ENCODE results near the gene PTMS. TPM values are rescaled to one million over a fixed set of nuclear protein-coding genes. Genes with fewer than 3 reads are reported as not detected.

The PTMS gene
- total RNA-seq, 1 experiment from 2014 or later: 370 TPM

GRCh38 chr12:6818222-6818621 is 52.1 kb downstream of the PTMS start:
- Mint-ChIP-seq H3K27ac (no peak overlapping the region; the same call in 1 of the 2 replicates), H3K27me3 (ENCODE audit: low read depth) (peaks cover 62% of the 10 kb centered on the region), H3K4me3 (peak overlapping the region; percentile 56), H3K36me3 (no peaks in the 10 kb centered on the region), H3K9me3 (no peaks in the 10 kb centered on the region), H3K4me1 (peaks cover 49% of the 10 kb centered on the region)
- DNase-seq (ENCODE audit: low spot score) (peak; percentile 74), ATAC-seq (peak; percentile 47)
- POLR2A ChIA-PET: interaction anchor here (1.1 to 1.5 kb wide), 2 partner anchors 49 to 66 kb away, joined by 3 to 5 read pairs; partner anchors contain the start of gene MLF2
- CTCF ChIA-PET: interaction anchor here (0.6 to 2.4 kb wide), 2 partner anchors 64 to 94 kb away, joined by 3 to 8 read pairs; partner anchors contain the start of gene COPS7A
- TF ChIP-seq NFYB (CRISPR knock-in tag; conservative IDR thresholded peaks at IDR 0.05; ENCODE audit: low read depth): peak; percentile 63
- no peak for TF ChIP-seq NFATC4 (CRISPR knock-in tag; IDR thresholded peaks at IDR 0.05)
- TF ChIP-seq ZNF232 (CRISPR knock-in tag; IDR thresholded peaks at IDR 0.05): no peak
- no peak for TF ChIP-seq ZBTB21 (CRISPR knock-in tag; IDR thresholded peaks at IDR 0.05; ENCODE audit: borderline replicate concordance)
- no peak for TF ChIP-seq NFE2L1 (CRISPR knock-in tag; IDR thresholded peaks at IDR 0.05)
- TF ChIP-seq ZNF138 (CRISPR knock-in tag; conservative IDR thresholded peaks at IDR 0.05): no peak
- no peak for TF ChIP-seq SMAD4 (CRISPR knock-in tag; IDR thresholded peaks at IDR 0.05)
- TF ChIP-seq MXD4 (CRISPR knock-in tag; IDR thresholded peaks at IDR 0.05; ENCODE audit: borderline replicate concordance): no peak
- no peak for TF ChIP-seq ATF1 (CRISPR knock-in tag; IDR thresholded peaks at IDR 0.05)
- peak; percentile 70 for TF ChIP-seq USF2 (CRISPR knock-in tag; IDR thresholded peaks at IDR 0.05)
- TF ChIP-seq CTCF (IDR thresholded peaks at IDR 0.05): no peak
- no peak for TF ChIP-seq RELA (CRISPR knock-in tag; IDR thresholded peaks at IDR 0.05; ENCODE audit: borderline replicate concordance)
- peak; percentile 21; the same call in 1 of the 2 replicates for TF ChIP-seq MAX (CRISPR knock-in tag; IDR thresholded peaks at IDR 0.05)
- TF ChIP-seq USF1 (CRISPR knock-in tag; IDR thresholded peaks at IDR 0.05): peak; percentile 63; the same call in 1 of the 2 replicates

GRCh38 chr12:6818645-6819044 is 52.5 kb downstream of the PTMS start:
- ATAC-seq (no peak), DNase-seq (ENCODE audit: low spot score) (no peak)
- H3K4me1 Mint-ChIP-seq: peaks cover 51% of the 10 kb centered on the region
- peak overlapping the region; percentile 56 for H3K4me3 Mint-ChIP-seq
- H3K27ac Mint-ChIP-seq: no peak overlapping the region; the same call in 1 of the 2 replicates
- no peaks in the 10 kb centered on the region for H3K36me3 Mint-ChIP-seq
- no peaks in the 10 kb centered on the region for H3K9me3 Mint-ChIP-seq
- H3K27me3 Mint-ChIP-seq (ENCODE audit: low read depth): peaks cover 63% of the 10 kb centered on the region
- ChIA-PET POLR2A (interaction anchor here (1.1 to 1.5 kb wide), 2 partner anchors 49 to 66 kb away, joined by 3 to 5 read pairs; partner anchors contain the start of gene MLF2), CTCF (interaction anchor here (0.6 to 2.4 kb wide), 3 partner anchors 65 to 1325 kb away, joined by 3 to 8 read pairs (median 3); partner anchors contain the start of gene COPS7A)
- TF ChIP-seq ATF2 (CRISPR knock-in tag; IDR thresholded peaks at IDR 0.05; ENCODE audit: borderline replicate concordance, low read depth) (no peak), GRHL2 (CRISPR knock-in tag; IDR thresholded peaks at IDR 0.05; ENCODE audit: insufficient replicate concordance, severe bottlenecking) (no peak), ZNF423 (CRISPR knock-in tag; IDR thresholded peaks at IDR 0.05) (no peak), IRF1 (CRISPR knock-in tag; IDR thresholded peaks at IDR 0.05) (no peak), CDX4 (CRISPR knock-in tag; IDR thresholded peaks at IDR 0.05; ENCODE audit: borderline replicate concordance) (no peak), NR3C1 (CRISPR knock-in tag; conservative IDR thresholded peaks at IDR 0.05; ENCODE audit: low read depth) (no peak), SMAD4 (CRISPR knock-in tag; IDR thresholded peaks at IDR 0.05) (no peak), ELF4 (CRISPR knock-in tag; IDR thresholded peaks at IDR 0.05; ENCODE audit: low read depth) (no peak), MLX (CRISPR knock-in tag; IDR thresholded peaks at IDR 0.05) (no peak), TP53 (CRISPR knock-in tag; IDR thresholded peaks at IDR 0.05) (no peak), ZNF416 (CRISPR knock-in tag; IDR thresholded peaks at IDR 0.05) (no peak), TEAD4 (CRISPR knock-in tag; IDR thresholded peaks at IDR 0.05) (no peak), CTCF (IDR thresholded peaks at IDR 0.05) (no peak), ZNF219 (CRISPR knock-in tag; IDR thresholded peaks at IDR 0.05; ENCODE audit: borderline replicate concordance) (no peak)

All from WTC11 (cell line).